PFSK-1 (cell line): ENCODE measurements around the gene MSI2.

Experiments
- FOXP2 ChIP-seq: optimal IDR thresholded peaks from 2 replicates; pipeline ENCODE3; 2011; ENCODE audit warnings: borderline replicate concordance, control low read depth, inconsistent platforms; ENCODE audit not compliant: insufficient read depth; ENCODE audit errors: extremely low read length, extremely low read depth
- POLR2AphosphoS5 ChIP-seq: IDR thresholded peaks from 2 replicates; pipeline ENCODE4 v1.6.1; 2012; ENCODE audit warnings: low read depth, mild to moderate bottlenecking, control low read depth, low read length, moderate library complexity
- REST ChIP-seq, 2 experiments: IDR thresholded peaks; 2 replicates each; pipeline versions ENCODE4 v1.6.1 to v1.8.0; 2011 to 2012; ENCODE audit warnings: low read depth in 2 of 2, low read length in 2 of 2, control low read depth in 1 of 2, inconsistent platforms in 1 of 2, mild to moderate bottlenecking in 1 of 2, moderate library complexity in 1 of 2; ENCODE audit not compliant: insufficient read depth in 1 of 2
- SIN3A ChIP-seq: IDR thresholded peaks from 2 replicates; pipeline ENCODE4 v1.6.1; 2012; ENCODE audit warnings: mild to moderate bottlenecking, low read length, moderate library complexity, borderline replicate concordance; ENCODE audit not compliant: insufficient read depth
- TAF1 ChIP-seq: IDR thresholded peaks from 2 replicates; pipeline ENCODE4 v1.6.1; 2012; ENCODE audit warnings: low read length, control low read depth, borderline replicate concordance; ENCODE audit not compliant: insufficient read depth

The MSI2 gene

GRCh38 chr17:57532966-57533365, 276.6 kb downstream of the MSI2 start:
- TF ChIP-seq POLR2AphosphoS5 (no peak), FOXP2 (no peak), REST (IDR thresholded peaks at IDR 0.05; ENCODE audit: insufficient read depth in 1 of 2, low read depth in 2 of 2, low read length in 2 of 2) (no peak), TAF1 (no peak), SIN3A (no peak)

- TF ChIP-seq FOXP2 (no peak), SIN3A (no peak), TAF1 (no peak), REST (IDR thresholded peaks at IDR 0.05; ENCODE audit: insufficient read depth in 1 of 2, low read depth in 2 of 2, low read length in 2 of 2) (no peak), POLR2AphosphoS5 (no peak)
Observed at GRCh38 chr17:57533684-57534305, 277.5 kb downstream of the MSI2 start.

- no peak for TF ChIP-seq POLR2AphosphoS5
- TF ChIP-seq SIN3A = no peak
- TF ChIP-seq REST (IDR thresholded peaks at IDR 0.05; ENCODE audit: insufficient read depth in 1 of 2, low read depth in 2 of 2, low read length in 2 of 2) = no peak
- TF ChIP-seq TAF1 = no peak
- TF ChIP-seq FOXP2 = no peak
Observed at GRCh38 chr17:57534863-57535248, 278.5 kb downstream of the MSI2 start.

- TF ChIP-seq FOXP2 (no peak), REST (IDR thresholded peaks at IDR 0.05; ENCODE audit: insufficient read depth in 1 of 2, low read depth in 2 of 2, low read length in 2 of 2) (no peak), POLR2AphosphoS5 (no peak), SIN3A (no peak), TAF1 (no peak)
Observed at GRCh38 chr17:57535249-57535966, 279.1 kb downstream of the MSI2 start.

GRCh38 chr17:57536289-57536688, 280.0 kb downstream of the MSI2 start:
- TF ChIP-seq FOXP2 (no peak), TAF1 (no peak), POLR2AphosphoS5 (no peak), SIN3A (no peak), REST (IDR thresholded peaks at IDR 0.05; ENCODE audit: insufficient read depth in 1 of 2, low read depth in 2 of 2, low read length in 2 of 2) (no peak)
